IPS-15b (cell line): Measurements from ENCODE around the gene CEP78.

Source experiments
- H3K27me3 ChIP-seq: one replicate; pipeline ENCODE4 v1.6.1; 2013; ENCODE audit warnings: low read length; ENCODE audit not compliant: control insufficient read depth, insufficient read depth
- H3K36me3 ChIP-seq: one replicate; pipeline ENCODE4 v1.6.1; 2013; ENCODE audit warnings: low read length; ENCODE audit not compliant: control insufficient read depth, insufficient read depth
- H3K4me1 ChIP-seq: one replicate; pipeline ENCODE4 v1.6.1; 2013; ENCODE audit warnings: mild to moderate bottlenecking, low read length; ENCODE audit not compliant: control insufficient read depth, insufficient read depth
- H3K4me3 ChIP-seq: one replicate; pipeline ENCODE4 v1.5.1; 2013; ENCODE audit warnings: low read depth, low read length
- H3K9ac ChIP-seq: one replicate; pipeline ENCODE4 v1.6.1; 2013; ENCODE audit warnings: low read depth, mild to moderate bottlenecking, low read length
- H3K9me3 ChIP-seq: one replicate; pipeline ENCODE4 v1.6.1; 2013; ENCODE audit warnings: mild to moderate bottlenecking, low read length; ENCODE audit not compliant: control insufficient read depth, insufficient read depth

CEP78 gene

GRCh38 chr9:78236551-78236910 is 656 bp downstream of the CEP78 start:
- Histone ChIP-seq H3K4me3 (peak overlapping the region; percentile 94), H3K9me3 (no peaks in the 10 kb centered on the region), H3K36me3 (no peaks in the 10 kb centered on the region), H3K9ac (peak overlapping the region; percentile 84), H3K4me1 (peaks cover 4% of the 10 kb centered on the region), H3K27me3 (no peaks in the 10 kb centered on the region)

GRCh38 chr9:78238046-78239038 is 2.5 kb downstream of the CEP78 start:
- Histone ChIP-seq H3K36me3 (no peaks in the 10 kb centered on the region), H3K9me3 (no peaks in the 10 kb centered on the region), H3K27me3 (no peaks in the 10 kb centered on the region), H3K4me1 (peaks cover 4% of the 10 kb centered on the region), H3K9ac (no peak overlapping the region), H3K4me3 (no peak overlapping the region)

DNA sequence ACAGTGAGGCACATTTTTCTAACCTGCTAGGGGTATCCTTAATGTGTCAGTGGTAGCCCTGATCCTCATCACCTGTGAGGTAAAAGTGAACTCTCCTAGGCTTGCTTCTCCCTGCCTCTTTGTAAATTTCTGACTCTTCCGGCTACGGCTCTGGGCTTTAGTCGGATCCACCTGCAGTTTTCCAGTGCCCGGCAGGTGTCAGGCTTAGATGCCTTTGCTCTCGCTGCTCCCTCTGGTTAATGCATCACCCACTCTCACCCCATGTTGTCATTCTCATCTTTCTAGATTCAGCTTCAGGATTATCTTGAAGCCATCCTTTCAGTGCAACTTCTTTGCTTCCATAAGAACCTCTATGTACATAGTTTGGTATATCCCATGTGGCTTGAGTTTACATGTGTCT is 3.6 kb downstream of the CEP78 start:
- no peak overlapping the region for H3K9ac ChIP-seq
- H3K4me3 ChIP-seq, result no peak overlapping the region
- H3K9me3 ChIP-seq, result no peaks in the 10 kb centered on the region
- peaks cover 4% of the 10 kb centered on the region for H3K4me1 ChIP-seq
- H3K27me3 ChIP-seq, result no peaks in the 10 kb centered on the region
- no peaks in the 10 kb centered on the region for H3K36me3 ChIP-seq

DNA sequence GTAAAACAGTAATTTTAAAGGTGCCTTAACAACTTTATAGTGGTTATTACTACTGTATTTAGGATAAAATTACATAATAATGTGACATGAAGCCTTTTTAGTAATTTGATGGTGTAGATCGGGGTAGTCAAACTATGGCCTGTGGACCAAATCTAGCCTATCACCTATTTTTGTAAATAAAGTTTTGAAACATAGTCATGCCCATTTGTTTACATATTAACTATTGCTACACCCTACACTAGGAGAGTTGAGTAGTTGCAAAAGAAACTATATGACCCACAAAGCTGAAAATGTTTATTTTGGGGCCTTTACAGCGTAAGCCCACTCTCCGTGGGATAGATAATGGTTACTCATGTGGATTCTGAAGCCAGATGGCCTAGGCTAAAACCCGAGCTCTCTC is 6.2 kb downstream of the CEP78 start:
- Histone ChIP-seq H3K27me3 (no peaks in the 10 kb centered on the region), H3K9me3 (no peaks in the 10 kb centered on the region), H3K4me1 (no peaks in the 10 kb centered on the region), H3K36me3 (no peaks in the 10 kb centered on the region), H3K4me3 (no peak overlapping the region), H3K9ac (no peak overlapping the region)

DNA sequence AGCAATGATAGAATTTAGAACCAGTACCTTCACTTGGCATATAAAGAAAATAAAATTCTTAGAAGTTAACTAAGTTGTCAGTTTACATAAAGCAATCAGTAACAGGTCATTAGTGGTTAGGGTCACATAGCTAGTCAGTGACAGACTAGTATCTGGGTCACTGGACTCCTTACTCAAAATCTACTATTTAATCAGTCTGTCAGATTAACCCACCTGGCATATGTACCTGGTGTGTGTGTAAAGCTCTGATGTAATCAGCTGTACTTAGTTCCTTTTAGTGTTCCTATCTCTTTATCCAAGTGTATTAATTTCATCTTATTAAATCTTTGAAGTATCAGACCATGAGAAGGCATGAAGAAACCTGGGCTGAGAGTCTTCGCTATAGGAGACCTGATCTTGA is 7.3 kb downstream of the CEP78 start:
- Histone ChIP-seq H3K9ac (no peak overlapping the region), H3K4me3 (no peak overlapping the region), H3K9me3 (no peaks in the 10 kb centered on the region), H3K27me3 (no peaks in the 10 kb centered on the region), H3K4me1 (no peaks in the 10 kb centered on the region), H3K36me3 (no peaks in the 10 kb centered on the region)

- no peaks in the 10 kb centered on the region for H3K9me3 ChIP-seq
- H3K4me3 ChIP-seq, result no peak overlapping the region
- no peak overlapping the region for H3K9ac ChIP-seq
- H3K4me1 ChIP-seq, result no peaks in the 10 kb centered on the region
- H3K36me3 ChIP-seq, result no peaks in the 10 kb centered on the region
- no peaks in the 10 kb centered on the region for H3K27me3 ChIP-seq
Observed at GRCh38 chr9:78245401-78245800, 9.5 kb downstream of the CEP78 start.

GRCh38 chr9:78248635-78249034 is 12.8 kb downstream of the CEP78 start:
- no peak overlapping the region for H3K4me3 ChIP-seq
- no peaks in the 10 kb centered on the region for H3K36me3 ChIP-seq
- H3K9me3 ChIP-seq, result no peaks in the 10 kb centered on the region
- H3K4me1 ChIP-seq, result no peaks in the 10 kb centered on the region
- H3K27me3 ChIP-seq, result no peaks in the 10 kb centered on the region
- no peak overlapping the region for H3K9ac ChIP-seq

DNA sequence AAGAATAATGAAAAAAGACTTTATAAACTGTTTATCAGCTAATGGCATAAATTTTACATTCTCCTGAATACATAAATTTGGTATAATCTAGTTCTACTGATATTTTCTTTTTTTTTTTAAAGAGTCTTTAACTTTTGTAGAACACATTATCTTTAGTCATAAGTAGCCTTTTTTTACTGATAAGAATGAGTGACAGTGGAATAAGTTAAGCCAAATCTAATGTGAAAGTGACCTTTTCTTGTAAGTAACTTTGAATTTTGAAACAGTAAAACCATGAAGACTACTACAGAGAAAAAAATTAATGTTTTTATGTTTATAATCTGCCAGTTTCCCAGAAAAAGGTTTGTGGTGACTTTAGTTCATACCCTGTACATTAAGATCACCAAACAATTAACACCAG is 13.7 kb downstream of the CEP78 start:
- H3K27me3 ChIP-seq, result no peaks in the 10 kb centered on the region
- H3K9ac ChIP-seq, result no peak overlapping the region
- H3K36me3 ChIP-seq, result no peaks in the 10 kb centered on the region
- no peaks in the 10 kb centered on the region for H3K4me1 ChIP-seq
- H3K4me3 ChIP-seq, result no peak overlapping the region
- H3K9me3 ChIP-seq, result no peaks in the 10 kb centered on the region

GRCh38 chr9:78252616-78253015 is 16.7 kb downstream of the CEP78 start:
- no peaks in the 10 kb centered on the region for H3K27me3 ChIP-seq
- H3K9ac ChIP-seq, result no peak overlapping the region
- H3K9me3 ChIP-seq, result no peaks in the 10 kb centered on the region
- H3K4me3 ChIP-seq, result no peak overlapping the region
- H3K36me3 ChIP-seq, result no peaks in the 10 kb centered on the region
- no peaks in the 10 kb centered on the region for H3K4me1 ChIP-seq

DNA sequence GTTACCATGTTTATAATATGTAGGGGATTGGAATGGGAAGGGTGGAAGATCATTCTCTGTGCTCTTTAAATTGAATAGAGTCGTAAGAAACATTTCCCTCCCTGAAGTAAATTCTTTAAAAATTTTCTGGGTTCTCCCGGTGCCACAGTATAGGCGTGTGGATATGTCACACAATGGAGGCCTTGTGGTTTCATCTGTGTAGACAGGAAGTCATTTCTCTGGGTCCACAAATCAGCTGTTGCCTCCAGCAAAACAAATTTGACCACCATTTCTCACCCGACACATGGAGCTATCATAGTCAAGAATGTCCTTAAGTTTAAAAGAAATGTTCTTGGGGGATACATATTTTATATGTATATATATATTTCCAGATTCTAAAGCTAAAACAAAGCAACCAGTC is 17.4 kb downstream of the CEP78 start:
- Histone ChIP-seq H3K4me3 (no peak overlapping the region), H3K9ac (no peak overlapping the region), H3K27me3 (no peaks in the 10 kb centered on the region), H3K9me3 (no peaks in the 10 kb centered on the region), H3K36me3 (no peaks in the 10 kb centered on the region), H3K4me1 (no peaks in the 10 kb centered on the region)

GRCh38 chr9:78261403-78262001 is 25.6 kb downstream of the CEP78 start:
- Histone ChIP-seq H3K9ac (no peak overlapping the region), H3K4me1 (no peaks in the 10 kb centered on the region), H3K4me3 (no peak overlapping the region), H3K36me3 (peaks cover 6% of the 10 kb centered on the region), H3K27me3 (no peaks in the 10 kb centered on the region), H3K9me3 (no peaks in the 10 kb centered on the region)

- Histone ChIP-seq H3K27me3 (no peaks in the 10 kb centered on the region), H3K4me1 (no peaks in the 10 kb centered on the region), H3K4me3 (no peak overlapping the region), H3K9ac (no peak overlapping the region), H3K36me3 (peaks cover 7% of the 10 kb centered on the region), H3K9me3 (no peaks in the 10 kb centered on the region)
Observed at GRCh38 chr9:78262655-78263054, 26.8 kb downstream of the CEP78 start.
